ENCODE measurements around the gene TMEM150B.

TMEM150B gene

GRCh38 chr19:55325172-55325571 lies at the start of gene TMEM150B:
Gene TMEM150B, minus strand, starts transcription at chr19:55325341. Its CDS starts 4,305 bp downstream, at chr19:55321036.
- DNase-seq: no peak

GRCh38 chr19:55373993-55374757 lies 49.0 kb upstream of the TMEM150B start:
- DNase-seq: no peak

- no peak for DNase-seq
Measured at GRCh38 chr19:55373306-55373992, 48.3 kb upstream of the TMEM150B start.

GRCh38 chr19:55372316-55373081 lies 47.4 kb upstream of the TMEM150B start:
- no peak for DNase-seq

GRCh38 chr19:55370305-55370988 lies 45.3 kb upstream of the TMEM150B start, which contains the start of gene IL11:
Gene IL11, minus strand, starts transcription at chr19:55370463. Its CDS starts 153 bp downstream, at chr19:55370310.
- no peak for DNase-seq

GRCh38 chr19:55369653-55370304 lies 44.6 kb upstream of the TMEM150B start:
- DNase-seq: peak in 1 of 2 experiments; percentile 41

- DNase-seq: no peak
Measured at GRCh38 chr19:55368701-55369563, 43.8 kb upstream of the TMEM150B start.

GRCh38 chr19:55368106-55368505 lies 43.0 kb upstream of the TMEM150B start:
- DNase-seq: no peak

GRCh38 chr19:55366790-55367189 lies 41.6 kb upstream of the TMEM150B start:
- no peak for DNase-seq

- no peak for DNase-seq
Measured at GRCh38 chr19:55365964-55366363, 40.8 kb upstream of the TMEM150B start.

GRCh38 chr19:55365245-55365644 lies 40.1 kb upstream of the TMEM150B start:
- DNase-seq: no peak

GRCh38 chr19:55362990-55363716 lies 38.0 kb upstream of the TMEM150B start, which contains the start of gene GARIN5B:
Gene GARIN5B, minus strand, starts transcription at chr19:55363260. Its CDS starts 194 bp downstream, at chr19:55363066.
- DNase-seq: no peak

GRCh38 chr19:55362174-55362989 lies 37.2 kb upstream of the TMEM150B start:
- DNase-seq: no peak

- no peak for DNase-seq
Measured at GRCh38 chr19:55360902-55361301, 35.8 kb upstream of the TMEM150B start.

- no peak for DNase-seq
Measured at GRCh38 chr19:55358943-55359908, 34.1 kb upstream of the TMEM150B start.

- DNase-seq: no peak
Measured at GRCh38 chr19:55358493-55358892, 33.4 kb upstream of the TMEM150B start.

GRCh38 chr19:55355213-55355821 lies 30.2 kb upstream of the TMEM150B start:
- no peak for DNase-seq

Data from NCI-H1930 (cell line).